DOHH2 (cell line): ENCODE measurements around the gene PCGF6.

ENCODE experiments used
- EZH2phosphoT487 ChIP-seq: fragments of 200-600 bp; sonication (generic); IDR thresholded peaks from 2 replicates; pipeline ENCODE4 v1.6.1; 2017; ENCODE audit warnings: borderline replicate concordance, mild to moderate bottlenecking, antibody characterized with exemption, low read length, moderate library complexity, mixed read lengths
- TF ChIP-seq, protein P1 (sequence below): fragments of 200-600 bp; sonication (generic); IDR thresholded peaks from one replicate; pipeline ENCODE4 v1.5.1; 2014; ENCODE audit warnings: antibody characterized with exemption, mild to moderate bottlenecking, low read depth, low read length; ENCODE audit not compliant: poor library complexity, severe bottlenecking

DNA sequence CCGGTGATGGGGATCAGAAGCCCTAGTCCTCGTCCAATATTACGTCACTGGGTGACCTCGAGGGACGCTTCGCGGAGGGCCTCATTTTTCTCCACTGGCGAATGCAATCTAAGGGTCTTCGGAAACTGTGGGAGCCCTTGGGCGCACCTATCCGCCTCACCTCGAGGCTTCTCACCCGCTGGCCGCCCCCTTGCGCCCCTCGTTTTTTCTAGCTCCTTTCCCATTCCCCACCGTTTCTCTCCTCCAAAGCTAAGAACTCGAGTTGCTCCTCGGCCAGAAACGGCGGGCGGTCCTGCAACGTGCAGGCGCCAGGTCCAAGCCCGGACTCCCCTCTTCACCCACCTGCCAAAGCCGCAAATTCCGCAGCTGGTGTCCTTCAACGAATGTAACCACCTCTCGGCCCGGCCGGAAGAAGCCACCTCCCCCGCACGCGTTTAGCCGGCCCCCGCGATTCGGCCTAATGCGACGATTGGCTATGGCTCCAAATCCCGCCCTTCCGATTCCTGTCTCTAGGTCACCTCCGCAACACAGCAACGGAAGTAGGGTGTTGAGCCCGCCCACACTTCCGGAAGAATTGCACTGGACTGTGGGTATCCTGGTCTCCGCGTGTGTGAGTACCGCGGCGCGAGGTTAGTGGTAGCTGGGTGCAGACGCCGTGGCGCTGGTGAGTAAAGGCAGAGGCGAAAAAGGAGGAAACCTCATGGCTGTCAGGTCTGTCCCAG lies 45.3 kb upstream of the PCGF6 start, which contains the start of the genes ATP5MK and PDCD11:
- TF ChIP-seq, protein P1, sequence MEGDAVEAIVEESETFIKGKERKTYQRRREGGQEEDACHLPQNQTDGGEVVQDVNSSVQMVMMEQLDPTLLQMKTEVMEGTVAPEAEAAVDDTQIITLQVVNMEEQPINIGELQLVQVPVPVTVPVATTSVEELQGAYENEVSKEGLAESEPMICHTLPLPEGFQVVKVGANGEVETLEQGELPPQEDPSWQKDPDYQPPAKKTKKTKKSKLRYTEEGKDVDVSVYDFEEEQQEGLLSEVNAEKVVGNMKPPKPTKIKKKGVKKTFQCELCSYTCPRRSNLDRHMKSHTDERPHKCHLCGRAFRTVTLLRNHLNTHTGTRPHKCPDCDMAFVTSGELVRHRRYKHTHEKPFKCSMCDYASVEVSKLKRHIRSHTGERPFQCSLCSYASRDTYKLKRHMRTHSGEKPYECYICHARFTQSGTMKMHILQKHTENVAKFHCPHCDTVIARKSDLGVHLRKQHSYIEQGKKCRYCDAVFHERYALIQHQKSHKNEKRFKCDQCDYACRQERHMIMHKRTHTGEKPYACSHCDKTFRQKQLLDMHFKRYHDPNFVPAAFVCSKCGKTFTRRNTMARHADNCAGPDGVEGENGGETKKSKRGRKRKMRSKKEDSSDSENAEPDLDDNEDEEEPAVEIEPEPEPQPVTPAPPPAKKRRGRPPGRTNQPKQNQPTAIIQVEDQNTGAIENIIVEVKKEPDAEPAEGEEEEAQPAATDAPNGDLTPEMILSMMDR = peak; percentile 36
- no peak for TF ChIP-seq EZH2phosphoT487
